A204.1 (cell line): ENCODE results near the gene SAMD3.
"Not testable (repeated sequence)": the region's sequence is repeated elsewhere in the genome, so short reads cannot be mapped to it uniquely, and the experiment has no call there.

Experiments used
- FAIRE-seq: peaks from 2 replicates; lab custom pipeline; 2012; peaks lifted over from hg19 to GRCh38; lab: Jason Lieb, UNC

The SAMD3 gene

GRCh38 chr6:130211691-130212090 is 11.1 kb downstream of the SAMD3 start:
- FAIRE-seq = no peak

- FAIRE-seq = no peak
Observed at GRCh38 chr6:130207979-130208649, 14.6 kb downstream of the SAMD3 start.

GRCh38 chr6:130206479-130206878 is 16.3 kb downstream of the SAMD3 start:
- FAIRE-seq = no peak

GRCh38 chr6:130204322-130204721 is 18.4 kb downstream of the SAMD3 start:
- no peak for FAIRE-seq

DNA sequence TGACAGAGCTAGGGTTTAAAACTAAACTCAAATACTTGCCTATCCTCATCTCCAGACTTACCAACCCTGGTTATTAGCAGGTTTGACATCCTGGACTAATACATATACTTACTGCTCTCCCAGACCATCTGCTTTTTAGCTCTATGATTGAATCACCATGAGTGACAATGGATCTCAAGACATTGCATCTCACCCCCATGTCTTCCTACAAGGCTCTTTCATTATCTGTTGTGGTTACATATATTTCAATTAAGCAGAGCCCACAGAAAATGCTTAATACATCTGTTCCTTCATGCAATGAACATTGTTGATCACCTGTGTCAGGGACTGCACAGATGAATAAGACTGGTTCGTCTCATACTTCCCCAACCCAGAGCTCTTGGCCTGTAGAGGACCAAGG is 19.4 kb downstream of the SAMD3 start:
- no peak for FAIRE-seq

- no peak for FAIRE-seq
Observed at GRCh38 chr6:130202782-130203181, 20.0 kb downstream of the SAMD3 start.

DNA sequence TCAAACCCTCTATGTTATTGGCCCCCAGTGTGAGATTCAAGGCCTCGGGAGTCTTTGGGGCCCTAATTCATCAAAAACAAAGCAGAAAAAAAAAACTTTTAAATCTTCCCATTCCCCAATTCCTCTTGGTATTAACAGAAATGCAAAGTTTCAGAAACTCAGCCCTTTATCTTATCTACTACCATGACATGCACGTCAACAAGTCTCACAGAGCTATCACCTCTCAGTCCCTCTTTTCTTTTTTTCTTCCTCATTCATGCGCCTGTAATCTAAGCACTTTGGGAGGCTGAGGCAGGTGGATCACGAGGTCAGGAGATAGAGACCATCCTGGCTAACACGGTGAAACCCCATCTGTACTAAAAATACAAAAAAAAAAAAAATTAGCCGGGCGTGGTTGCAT is 22.7 kb downstream of the SAMD3 start:
- no peak for FAIRE-seq

DNA sequence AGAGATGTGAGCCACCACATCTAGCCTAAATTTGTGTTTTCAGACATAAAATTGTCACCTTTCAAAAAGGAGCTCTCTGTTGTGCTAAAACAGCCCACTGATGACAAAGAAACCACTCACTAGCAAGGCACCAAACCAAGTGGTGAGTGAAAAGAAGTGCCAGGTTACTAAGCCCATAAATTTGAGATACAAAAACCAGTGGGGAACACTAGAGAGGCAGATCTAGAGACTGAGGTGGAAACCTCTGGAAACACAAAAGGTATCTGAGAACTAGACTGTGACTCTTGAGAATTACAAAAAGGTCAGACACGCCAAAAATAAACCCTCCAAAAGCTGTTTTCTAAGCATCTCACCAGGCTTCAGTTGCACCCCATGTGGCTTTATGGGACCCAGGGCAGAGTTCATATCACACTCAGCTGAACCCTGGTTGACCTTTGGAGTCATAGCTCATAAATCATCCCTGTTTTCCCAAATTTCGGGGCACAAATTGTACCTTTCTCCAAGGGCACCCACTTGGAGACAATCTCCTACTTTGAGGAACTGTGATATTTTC is 24.2 kb downstream of the SAMD3 start:
- FAIRE-seq = no peak

DNA sequence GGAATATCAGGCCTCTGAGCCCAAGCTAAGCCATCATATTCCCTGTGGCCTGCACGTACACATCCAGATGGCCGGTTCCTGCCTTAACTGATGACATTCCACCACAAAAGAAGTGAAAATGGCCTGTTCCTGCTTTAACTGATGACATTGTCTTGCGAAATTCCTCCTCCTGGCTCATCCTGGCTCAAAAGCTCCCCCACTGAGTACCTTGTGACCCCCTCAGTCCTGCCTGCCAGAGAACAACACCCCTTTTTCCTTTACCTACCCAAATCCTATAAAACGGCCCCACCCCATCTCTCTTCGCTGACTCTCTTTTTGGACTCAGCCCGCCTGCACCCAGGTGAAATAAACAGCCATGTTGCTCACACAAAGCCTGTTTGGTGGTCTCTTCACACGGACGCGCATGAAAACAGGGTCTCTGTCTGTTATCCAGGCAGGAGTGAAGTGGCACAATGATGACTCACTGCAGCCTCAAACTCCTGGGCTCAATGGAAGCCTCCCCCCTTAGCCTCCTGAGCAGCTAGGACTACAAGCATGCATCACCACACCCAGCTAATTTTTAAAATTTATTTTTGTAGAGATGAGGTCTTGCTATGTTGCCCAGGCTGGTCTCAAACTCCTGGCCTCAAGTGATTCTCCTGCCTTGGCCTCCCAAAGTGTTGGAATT is 24.8 kb downstream of the SAMD3 start:
- FAIRE-seq = not testable (repeated sequence)

GRCh38 chr6:130194434-130194833 is 28.3 kb downstream of the SAMD3 start:
- not testable (repeated sequence) for FAIRE-seq

GRCh38 chr6:130190701-130191690 is 31.8 kb downstream of the SAMD3 start:
- FAIRE-seq = no peak

GRCh38 chr6:130189531-130190397 is 33.0 kb downstream of the SAMD3 start:
- no peak for FAIRE-seq

DNA sequence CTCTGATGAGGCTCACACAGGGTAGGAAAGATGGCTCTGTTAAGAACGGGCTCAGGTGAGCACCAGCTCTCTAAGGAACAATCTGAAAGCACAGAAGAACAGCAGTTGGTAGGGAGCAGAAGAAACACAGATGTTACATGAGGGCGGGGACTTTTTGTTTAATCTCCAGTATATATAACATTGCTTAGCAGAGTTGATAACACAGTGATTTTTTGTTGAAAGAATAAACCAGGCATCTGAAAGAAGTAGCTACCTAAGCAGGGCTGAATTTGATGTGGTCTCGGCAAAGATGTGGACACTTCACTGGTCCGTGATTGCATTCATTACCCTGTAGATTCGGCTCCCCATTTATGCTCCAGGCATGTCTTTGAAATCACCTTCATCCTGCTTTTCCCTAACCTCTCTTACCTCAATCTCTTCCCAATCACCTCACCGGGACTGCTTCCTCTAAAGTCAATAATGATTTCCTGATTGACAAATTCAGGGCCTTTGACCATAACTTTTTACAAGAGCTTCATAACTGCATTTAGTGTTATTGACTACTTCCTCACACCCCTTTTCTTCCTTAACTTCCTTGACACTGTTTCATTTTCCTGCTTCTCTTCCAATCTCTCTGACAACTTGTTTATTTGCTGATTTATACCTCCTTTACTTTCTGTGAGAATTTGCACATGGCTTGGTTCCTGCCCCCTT is 34.4 kb downstream of the SAMD3 start:
- no peak for FAIRE-seq

GRCh38 chr6:130187335-130188206 is 35.2 kb downstream of the SAMD3 start:
- FAIRE-seq = no peak

- no peak for FAIRE-seq
Observed at GRCh38 chr6:130185658-130186057, 37.1 kb downstream of the SAMD3 start.

GRCh38 chr6:130183271-130184222 is 39.2 kb downstream of the SAMD3 start:
- no peak for FAIRE-seq

DNA sequence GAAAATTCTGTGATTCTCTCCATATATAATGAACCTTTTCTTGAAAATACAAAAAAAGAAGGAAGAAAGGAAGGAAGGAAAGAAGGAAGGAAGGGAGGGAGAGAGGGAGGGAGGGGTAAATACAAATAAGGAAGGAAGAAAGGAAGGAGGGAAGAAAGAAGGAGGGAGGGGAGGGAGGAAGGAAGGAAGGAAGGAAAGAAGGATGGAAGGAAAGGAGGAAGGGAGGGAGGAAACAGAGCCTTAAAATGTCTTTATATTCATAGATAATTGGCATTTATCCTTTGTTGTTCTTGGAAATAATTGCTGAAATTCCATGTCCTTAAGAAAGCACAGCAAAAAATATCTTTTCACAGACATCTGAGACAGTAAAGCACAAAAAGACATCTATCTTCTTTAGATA is 40.3 kb downstream of the SAMD3 start:
- FAIRE-seq = no peak

- no peak for FAIRE-seq
Observed at GRCh38 chr6:130178692-130179091, 44.1 kb downstream of the SAMD3 start.

DNA sequence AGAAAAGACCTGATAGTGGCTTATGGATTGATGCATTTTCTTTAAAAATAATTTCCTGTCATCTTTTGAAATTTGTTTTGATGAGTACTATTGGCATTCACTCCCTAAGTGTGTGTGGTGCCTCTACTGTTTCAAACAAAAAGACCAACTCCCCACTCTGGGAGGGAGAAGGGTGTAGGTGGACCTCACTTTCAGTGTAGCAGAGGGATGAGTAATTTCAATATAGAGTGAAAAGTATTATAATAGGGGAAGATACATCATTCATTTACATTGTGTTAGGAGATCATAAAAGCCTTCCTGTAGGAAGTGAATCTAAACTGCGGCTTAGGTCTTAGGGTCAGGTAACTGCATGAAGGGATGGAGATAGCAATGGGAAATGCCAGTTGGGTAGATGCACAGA is 46.4 kb downstream of the SAMD3 start:
- FAIRE-seq = no peak
